AG04449 (cell line): ENCODE measurements around the gene TCF7L2.
A peak's percentile ranks its signal among the peaks of the same experiment; 100 is the strongest.

Experiments used
- CTCF ChIA-PET: fragments of 350-600 bp; formaldehyde crosslinking; extraction: SDS; loops from one replicate; lab custom pipeline; 2021; ENCODE audit warnings: antibody characterized with exemption; lab: Yijun Ruan, JAX
- POLR2A ChIA-PET: fragments of 400-600, 350-600 bp; formaldehyde crosslinking; extraction: SDS; loops from one replicate; lab custom pipeline; 2020; ENCODE audit warnings: antibody characterized with exemption, inconsistent platforms; lab: Yijun Ruan, JAX
- DNase-seq: peaks from one replicate; pipeline ENCODE4 v3.0.0-alpha.2; 2010; ENCODE audit warnings: low read depth, low spot score
- H3K4me3 ChIP-seq: 2 replicates; pipeline ENCODE4 v1.5.1; 2011; ENCODE audit warnings: low read depth, mild to moderate bottlenecking, control low read depth, low read length
- TF ChIP-seq, protein P1 (sequence below): IDR thresholded peaks from one replicate; pipeline ENCODE4 v1.5.1; 2011; ENCODE audit warnings: mild to moderate bottlenecking, moderate library complexity, low read length, control low read depth, inconsistent platforms; ENCODE audit not compliant: insufficient read depth; ENCODE audit errors: missing control alignments

TCF7L2 gene

GRCh38 chr10:113138937-113139585 lies 189.0 kb downstream of the TCF7L2 start:
- DNase-seq = no peak
- ChIA-PET CTCF (interaction anchor here (0.7 to 1.5 kb wide), 11 partner anchors 12 to 667 kb away, joined by 3 to 8 read pairs (median 4); no protein-coding TSS in a partner anchor), POLR2A (no interaction called here)
- TF ChIP-seq, protein P1, sequence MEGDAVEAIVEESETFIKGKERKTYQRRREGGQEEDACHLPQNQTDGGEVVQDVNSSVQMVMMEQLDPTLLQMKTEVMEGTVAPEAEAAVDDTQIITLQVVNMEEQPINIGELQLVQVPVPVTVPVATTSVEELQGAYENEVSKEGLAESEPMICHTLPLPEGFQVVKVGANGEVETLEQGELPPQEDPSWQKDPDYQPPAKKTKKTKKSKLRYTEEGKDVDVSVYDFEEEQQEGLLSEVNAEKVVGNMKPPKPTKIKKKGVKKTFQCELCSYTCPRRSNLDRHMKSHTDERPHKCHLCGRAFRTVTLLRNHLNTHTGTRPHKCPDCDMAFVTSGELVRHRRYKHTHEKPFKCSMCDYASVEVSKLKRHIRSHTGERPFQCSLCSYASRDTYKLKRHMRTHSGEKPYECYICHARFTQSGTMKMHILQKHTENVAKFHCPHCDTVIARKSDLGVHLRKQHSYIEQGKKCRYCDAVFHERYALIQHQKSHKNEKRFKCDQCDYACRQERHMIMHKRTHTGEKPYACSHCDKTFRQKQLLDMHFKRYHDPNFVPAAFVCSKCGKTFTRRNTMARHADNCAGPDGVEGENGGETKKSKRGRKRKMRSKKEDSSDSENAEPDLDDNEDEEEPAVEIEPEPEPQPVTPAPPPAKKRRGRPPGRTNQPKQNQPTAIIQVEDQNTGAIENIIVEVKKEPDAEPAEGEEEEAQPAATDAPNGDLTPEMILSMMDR = no peak
- H3K4me3 ChIP-seq = no peak overlapping the region

DNA sequence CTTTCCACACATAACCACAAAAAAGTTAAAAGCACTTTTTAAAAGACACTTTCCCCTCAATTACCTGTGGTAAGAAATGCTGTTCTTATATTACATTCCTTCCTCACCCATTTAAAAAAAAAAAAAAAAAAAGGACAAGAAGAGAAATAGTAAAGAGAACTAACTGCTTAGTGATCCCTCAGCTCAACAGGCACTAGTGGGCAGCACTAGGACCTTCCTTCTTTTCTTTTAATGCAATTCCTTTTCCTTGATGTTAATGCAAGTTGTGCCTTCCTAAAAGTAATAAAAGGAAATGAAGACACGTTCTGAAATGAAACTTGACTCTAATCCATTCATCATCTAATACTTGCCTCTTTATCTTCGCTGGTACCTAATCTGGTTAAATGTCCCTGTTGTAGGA lies 189.7 kb downstream of the TCF7L2 start:
- TF ChIP-seq, protein P1 = peak; percentile 40
- no peak overlapping the region for H3K4me3 ChIP-seq
- ChIA-PET CTCF (interaction anchor here (0.6 to 1.4 kb wide), 12 partner anchors 11 to 667 kb away, joined by 3 to 8 read pairs (median 4); no protein-coding TSS in a partner anchor), POLR2A (no interaction called here)
- DNase-seq = no peak

DNA sequence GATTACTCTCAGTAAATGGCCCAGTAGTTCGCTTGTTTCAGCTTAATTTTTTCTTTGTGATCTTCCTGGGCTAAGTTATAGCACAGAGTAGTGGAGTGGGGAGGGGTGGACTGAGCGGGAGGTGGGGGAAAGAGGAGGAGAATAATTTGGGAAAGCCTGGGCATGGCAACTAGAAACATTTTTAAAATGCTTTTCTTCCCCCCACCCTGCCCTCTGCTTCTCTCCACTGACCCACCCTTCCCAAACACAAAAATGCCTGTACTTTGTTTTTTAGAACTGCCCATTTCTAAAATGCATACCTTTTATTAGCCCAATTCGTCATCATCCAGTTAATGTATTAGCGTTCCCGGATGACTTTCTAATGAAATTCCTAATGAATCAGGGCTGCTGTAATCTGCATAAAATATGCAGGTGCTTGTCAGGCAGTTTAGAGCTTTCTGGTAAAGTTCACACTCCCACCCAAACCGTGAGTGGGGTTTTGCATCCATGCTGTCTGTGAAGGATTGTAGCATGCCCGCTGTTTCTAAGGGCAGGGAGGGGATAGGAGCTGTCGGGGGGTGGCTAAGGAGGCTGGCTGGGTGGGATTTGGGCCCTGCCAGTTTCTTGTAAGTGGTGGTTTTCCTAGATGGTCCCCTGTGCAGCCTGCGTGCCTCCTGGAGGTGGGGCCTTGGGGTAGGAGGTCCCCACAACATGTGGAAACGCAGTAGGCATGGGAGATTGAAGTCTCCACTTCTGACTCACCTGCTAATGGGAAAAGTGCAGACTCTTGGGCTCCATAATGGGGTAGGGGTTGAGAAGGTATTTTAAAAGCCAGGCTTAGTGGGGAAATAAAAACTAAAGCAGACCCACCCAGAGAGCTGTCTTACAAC lies 190.3 kb downstream of the TCF7L2 start:
- no peak overlapping the region for H3K4me3 ChIP-seq
- CTCF ChIA-PET = interaction anchor here (0.6 to 1.6 kb wide), 10 partner anchors 11 to 668 kb away, joined by 3 to 9 read pairs (median 4); no protein-coding TSS in a partner anchor
- TF ChIP-seq, protein P1 = no peak
- no peak for DNase-seq
- POLR2A ChIA-PET = no interaction called here

- TF ChIP-seq, protein P1 = no peak
- no peak overlapping the region for H3K4me3 ChIP-seq
- DNase-seq = no peak
- ChIA-PET CTCF (interaction anchor here (1.5 to 2.6 kb wide), 4 partner anchors 10 to 578 kb away, joined by 3 to 11 read pairs (median 7); no protein-coding TSS in a partner anchor), POLR2A (no interaction called here)
Measured at GRCh38 chr10:113142601-113143362, 192.7 kb downstream of the TCF7L2 start.

DNA sequence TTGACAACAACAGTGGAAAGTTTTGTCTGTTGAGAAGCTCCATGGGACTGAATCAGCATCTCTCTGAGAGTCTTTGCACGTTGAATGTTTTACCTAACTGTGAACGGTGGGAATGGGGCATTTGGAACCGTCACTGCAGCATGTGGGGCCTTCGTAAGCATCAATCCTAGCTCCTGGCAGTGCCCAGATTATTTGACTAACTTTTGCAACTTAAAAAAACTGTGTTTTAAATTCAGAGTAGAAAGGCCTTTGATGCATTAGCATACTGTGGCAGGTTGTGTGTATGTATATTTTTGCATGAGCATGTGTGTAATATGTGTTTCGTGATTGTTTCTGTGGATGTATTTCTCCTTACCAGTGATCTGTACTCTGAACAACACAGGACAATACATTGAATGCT lies 194.5 kb downstream of the TCF7L2 start:
- ChIA-PET CTCF (interaction anchor here (2.1 kb wide), 1 partner anchor 241 kb away, joined by 11 read pairs; no protein-coding TSS in a partner anchor), POLR2A (no interaction called here)
- no peak for DNase-seq
- TF ChIP-seq, protein P1 = no peak
- H3K4me3 ChIP-seq = no peak overlapping the region
